H9 (cell line): ENCODE results near the gene NUDT2. TPM values are rescaled to one million over a fixed set of nuclear protein-coding genes. Genes with fewer than 3 reads are reported as not detected.
A peak's percentile ranks its signal among the peaks of the same experiment; 100 is the strongest.

ENCODE experiments used
- DNase-seq: peaks from one replicate; pipeline ENCODE4 v3.0.0-alpha.2; 2017
- H2AFZ ChIP-seq: one replicate; pipeline ENCODE4 v1.6.1; 2013; ENCODE audit warnings: mild to moderate bottlenecking, low read length, control low read depth, moderate library complexity
- H2AK5ac ChIP-seq: 2 replicates; pipeline ENCODE4 v1.6.1; 2013; ENCODE audit warnings: low read length, control low read depth, mixed read lengths; ENCODE audit not compliant: insufficient read length
- H2BK120ac ChIP-seq: one replicate; pipeline ENCODE4 v1.6.1; 2013; ENCODE audit warnings: low read depth, mild to moderate bottlenecking, low read length, control low read depth, inconsistent platforms; ENCODE audit not compliant: poor library complexity, severe bottlenecking
- H2BK12ac ChIP-seq: 2 replicates; pipeline ENCODE4 v1.6.1; 2013; ENCODE audit warnings: low read length, control low read depth, mixed read lengths, low read depth; ENCODE audit not compliant: insufficient read length
- H2BK15ac ChIP-seq: 2 replicates; pipeline ENCODE4 v1.6.1; 2013; ENCODE audit warnings: low read depth, low read length, control low read depth
- H2BK20ac ChIP-seq: one replicate; pipeline ENCODE4 v1.6.1; 2013; ENCODE audit warnings: low read depth, mild to moderate bottlenecking, low read length, control low read depth, inconsistent platforms; ENCODE audit not compliant: poor library complexity, severe bottlenecking
- H2BK5ac ChIP-seq: 2 replicates; pipeline ENCODE4 v1.6.1; 2013; ENCODE audit warnings: low read length, control low read depth, mixed read lengths; ENCODE audit not compliant: insufficient read length
- H3K14ac ChIP-seq: 2 replicates; pipeline ENCODE4 v1.6.1; 2013; ENCODE audit warnings: low read length, control low read depth; ENCODE audit not compliant: insufficient read depth
- H3K18ac ChIP-seq: 2 replicates; pipeline ENCODE4 v1.6.1; 2013; ENCODE audit warnings: low read depth, mild to moderate bottlenecking, mixed read lengths, low read length, control low read depth; ENCODE audit not compliant: insufficient read length
- H3K23ac ChIP-seq: 2 replicates; pipeline ENCODE4 v1.6.1; 2013; ENCODE audit warnings: low read length, control low read depth, mixed read lengths, low read depth; ENCODE audit not compliant: insufficient read length
- H3K23me2 ChIP-seq: 2 replicates; pipeline ENCODE4 v1.6.1; 2013; ENCODE audit warnings: low read depth, mild to moderate bottlenecking, mixed read lengths, low read length, control low read depth; ENCODE audit not compliant: insufficient read length, poor library complexity, severe bottlenecking
- H3K27ac ChIP-seq: 2 replicates; pipeline ENCODE4 v1.5.1; 2013; ENCODE audit warnings: low read length, control low read depth, mixed read lengths, low read depth; ENCODE audit not compliant: insufficient read length
- H3K27me3 ChIP-seq: 2 replicates; pipeline ENCODE4 v1.6.1; 2013; ENCODE audit warnings: low read length, control low read depth, inconsistent platforms; ENCODE audit not compliant: insufficient read depth
- H3K4ac ChIP-seq: 2 replicates; pipeline ENCODE4 v1.6.1; 2013; ENCODE audit warnings: low read depth, mild to moderate bottlenecking, control low read depth, inconsistent platforms, low read length, moderate library complexity
- H3K4me1 ChIP-seq: 2 replicates; pipeline ENCODE4 v1.6.1; 2013; ENCODE audit warnings: low read length, control low read depth, inconsistent platforms; ENCODE audit not compliant: insufficient read depth
- H3K4me2 ChIP-seq: 2 replicates; pipeline ENCODE4 v1.6.1; 2013; ENCODE audit warnings: low read length, control low read depth, mixed read lengths; ENCODE audit not compliant: insufficient read length, insufficient read depth
- H3K56ac ChIP-seq: 2 replicates; pipeline ENCODE4 v1.6.1; 2013; ENCODE audit warnings: low read depth, mild to moderate bottlenecking, mixed read lengths, low read length, control low read depth; ENCODE audit not compliant: insufficient read length
- H3K79me1 ChIP-seq: 2 replicates; pipeline ENCODE4 v1.6.1; 2013; ENCODE audit warnings: low read depth, mild to moderate bottlenecking, moderate library complexity, low read length, control low read depth, inconsistent platforms; ENCODE audit not compliant: insufficient read depth, poor library complexity, severe bottlenecking
- H3K79me2 ChIP-seq: 2 replicates; pipeline ENCODE4 v1.6.1; 2013; ENCODE audit warnings: low read length, control low read depth, inconsistent platforms; ENCODE audit not compliant: insufficient read depth
- H3K9ac ChIP-seq: 2 replicates; pipeline ENCODE4 v1.6.1; 2013; ENCODE audit warnings: low read length, control low read depth, mixed read lengths; ENCODE audit not compliant: insufficient read length; ENCODE audit errors: extremely low read depth
- H3K9me3 ChIP-seq: one replicate; pipeline ENCODE4 v1.6.1; 2013; ENCODE audit warnings: low read depth, low read length, inconsistent platforms; ENCODE audit not compliant: control insufficient read depth
- H3T11ph ChIP-seq: one replicate; pipeline ENCODE4 v1.6.1; 2013; ENCODE audit warnings: mild to moderate bottlenecking, low read length, control low read depth, inconsistent platforms
- H4K20me1 ChIP-seq: one replicate; pipeline ENCODE4 v1.6.1; 2013; ENCODE audit not compliant: control insufficient read depth, insufficient read length, insufficient read depth
- H4K5ac ChIP-seq: 2 replicates; pipeline ENCODE4 v1.6.1; 2013; ENCODE audit warnings: low read depth, mild to moderate bottlenecking, mixed read lengths, low read length, control low read depth; ENCODE audit not compliant: insufficient read length
- H4K8ac ChIP-seq: replicated peaks from 2 replicates; pipeline ENCODE4 v1.6.1; 2013; ENCODE audit warnings: low read length, control low read depth, mixed read lengths, low read depth; ENCODE audit not compliant: insufficient read length
- H4K91ac ChIP-seq: 2 replicates; pipeline ENCODE4 v1.6.1; 2013; ENCODE audit warnings: low read depth, mild to moderate bottlenecking, moderate library complexity, mixed read lengths, low read length, control low read depth; ENCODE audit not compliant: insufficient read length
- H3K27ac Mint-ChIP-seq, 3 experiments: 2 replicates in 2 of 3; 3 replicates in 1 of 3; pipeline ENCODE4 v1.8.0; 2020 to 2021; ENCODE audit warnings: mixed read lengths in 3 of 3, mild to moderate bottlenecking in 1 of 3, moderate library complexity in 1 of 3
- H3K27me3 Mint-ChIP-seq: 2 replicates; pipeline ENCODE4 v1.8.0; 2021; ENCODE audit warnings: low read depth, mild to moderate bottlenecking, moderate library complexity, mixed read lengths
- H3K36me3 Mint-ChIP-seq, 3 experiments: 2 replicates in 2 of 3; 3 replicates in 1 of 3; pipeline ENCODE4 v1.8.0; 2020 to 2021; ENCODE audit warnings: low read depth in 3 of 3, mixed read lengths in 3 of 3; ENCODE audit not compliant: insufficient read depth in 1 of 3
- H3K4me1 Mint-ChIP-seq, 2 experiments: 2 replicates each; pipeline ENCODE4 v1.8.0; 2020; ENCODE audit warnings: mixed read lengths in 2 of 2
- H3K4me3 Mint-ChIP-seq, 2 experiments: 2 replicates in 1 of 2; 3 replicates in 1 of 2; pipeline ENCODE4 v1.8.0; 2020 to 2021; ENCODE audit warnings: mild to moderate bottlenecking in 2 of 2, mixed read lengths in 2 of 2, moderate library complexity in 1 of 2
- H3K9me3 Mint-ChIP-seq, 2 experiments: 2 replicates in 1 of 2; 3 replicates in 1 of 2; pipeline ENCODE4 v1.8.0; 2020; ENCODE audit warnings: mild to moderate bottlenecking in 2 of 2, mixed read lengths in 2 of 2, moderate library complexity in 1 of 2
- WGBS: extraction: QIAGEN DNeasy Blood & Tissue Kit; methylation state at CpG from one replicate; pipeline ENCODE4 v1.1.7; 2013; ENCODE audit warnings: missing lambda C conversion rate, low lambda C conversion rate, mixed read lengths; ENCODE audit not compliant: insufficient read length; ENCODE audit errors: extremely low coverage; 5-methylcytosine and 5-hydroxymethylcytosine counted together
- total RNA-seq: library from RNA; stranded (reverse); gene quantifications from 2 replicates; pipeline ENCODE4 v1.2.1, GENCODE V29; 2021
- TF ChIP-seq, protein P1 (sequence below): fragments of 200-600 bp; sonication (generic); conservative IDR thresholded peaks from 3 replicates; pipeline ENCODE4 v1.8.0; 2021; ENCODE audit warnings: antibody characterized with exemption, mild to moderate bottlenecking

NUDT2 gene
- total RNA-seq, 1 experiment from 2014 or later: 14.1 TPM

DNA sequence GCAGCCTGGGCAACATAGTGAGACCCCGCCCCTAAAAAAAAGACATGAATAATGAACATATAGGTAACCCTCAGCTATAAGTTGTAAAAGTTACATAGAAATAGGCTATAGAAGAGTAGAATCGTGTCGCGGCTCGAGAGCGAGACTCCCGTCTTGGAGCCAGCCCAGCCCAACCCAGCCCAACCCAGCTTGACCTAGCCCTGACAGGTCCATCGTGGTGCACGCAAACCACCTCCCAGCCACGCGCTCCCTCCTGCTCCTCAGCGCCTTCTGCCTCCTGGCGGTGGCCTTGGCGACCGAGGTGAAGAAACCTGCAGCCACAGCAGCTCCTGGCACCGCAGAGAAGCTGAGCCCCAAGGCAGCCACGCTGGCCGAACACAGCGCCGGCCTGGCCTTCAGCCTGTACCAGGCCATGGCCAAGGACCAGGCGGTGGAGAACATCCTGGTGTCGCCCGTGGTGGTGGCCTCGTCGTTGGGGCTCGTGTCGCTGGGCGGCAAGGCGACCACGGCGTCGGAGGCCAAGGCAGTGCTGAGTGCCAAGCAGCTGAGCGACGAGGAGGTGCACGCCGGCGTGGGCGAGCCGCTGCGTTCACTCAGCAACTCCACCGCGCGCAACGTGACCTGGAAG, 11.1 kb upstream of the NUDT2 start:
- Histone ChIP-seq H3K79me1 (no peaks in the 10 kb centered on the region), H3K14ac (no peak overlapping the region), H2BK20ac (no peak overlapping the region), H2AK5ac (no peak overlapping the region), H3K23ac (no peak overlapping the region), H3K9me3 (no peaks in the 10 kb centered on the region), H4K91ac (no peak overlapping the region), H4K5ac (no peak overlapping the region), H3K56ac (no peak overlapping the region), H3K79me2 (no peaks in the 10 kb centered on the region; the same call in 1 of the 2 replicates), H3K4me2 (no peak overlapping the region), H3K23me2 (no peaks in the 10 kb centered on the region), H3K18ac (no peak overlapping the region), H3K27me3 (no peaks in the 10 kb centered on the region), H3T11ph (no peak overlapping the region), H2BK12ac (no peak overlapping the region), H2BK15ac (no peak overlapping the region), H3K9ac (no peak overlapping the region), H2BK5ac (no peak overlapping the region), H4K20me1 (no peaks in the 10 kb centered on the region), H3K27ac (no peak overlapping the region), H3K4ac (no peak overlapping the region), H2AFZ (no peak overlapping the region), H3K4me1 (no peaks in the 10 kb centered on the region), H2BK120ac (no peak overlapping the region), H4K8ac (no peak overlapping the region)
- DNase-seq: peak; percentile 45
- WGBS: no CpG with 5 or more reads among the region's 44 CpGs
- H3K4me1 Mint-ChIP-seq: no peaks in the 10 kb centered on the region
- no peaks in the 10 kb centered on the region for H3K9me3 Mint-ChIP-seq
- H3K27me3 Mint-ChIP-seq: no peaks in the 10 kb centered on the region
- TF ChIP-seq, protein P1, sequence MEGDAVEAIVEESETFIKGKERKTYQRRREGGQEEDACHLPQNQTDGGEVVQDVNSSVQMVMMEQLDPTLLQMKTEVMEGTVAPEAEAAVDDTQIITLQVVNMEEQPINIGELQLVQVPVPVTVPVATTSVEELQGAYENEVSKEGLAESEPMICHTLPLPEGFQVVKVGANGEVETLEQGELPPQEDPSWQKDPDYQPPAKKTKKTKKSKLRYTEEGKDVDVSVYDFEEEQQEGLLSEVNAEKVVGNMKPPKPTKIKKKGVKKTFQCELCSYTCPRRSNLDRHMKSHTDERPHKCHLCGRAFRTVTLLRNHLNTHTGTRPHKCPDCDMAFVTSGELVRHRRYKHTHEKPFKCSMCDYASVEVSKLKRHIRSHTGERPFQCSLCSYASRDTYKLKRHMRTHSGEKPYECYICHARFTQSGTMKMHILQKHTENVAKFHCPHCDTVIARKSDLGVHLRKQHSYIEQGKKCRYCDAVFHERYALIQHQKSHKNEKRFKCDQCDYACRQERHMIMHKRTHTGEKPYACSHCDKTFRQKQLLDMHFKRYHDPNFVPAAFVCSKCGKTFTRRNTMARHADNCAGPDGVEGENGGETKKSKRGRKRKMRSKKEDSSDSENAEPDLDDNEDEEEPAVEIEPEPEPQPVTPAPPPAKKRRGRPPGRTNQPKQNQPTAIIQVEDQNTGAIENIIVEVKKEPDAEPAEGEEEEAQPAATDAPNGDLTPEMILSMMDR: no peak
- no peaks in the 10 kb centered on the region for H3K36me3 Mint-ChIP-seq
- H3K4me3 Mint-ChIP-seq: no peak overlapping the region
- H3K27ac Mint-ChIP-seq: no peak overlapping the region
